ENCODE results near the gene SMPD3. TPM values are rescaled to one million over a fixed set of nuclear protein-coding genes. Genes with fewer than 3 reads are reported as not detected.

Gene SMPD3
- total and polyA plus RNA-seq, 2 of the 4 experiments (the other 2 are of a cell fraction), result not detected

- ATAC-seq (ENCODE audit: low read depth), result no peak
- WGBS, 2 experiments (ENCODE audit: extremely low coverage in 2 of 2, insufficient read length in 1 of 2), result 60% methylated on average over 11 of the region's 12 CpGs; no CpG with 5 or more reads in 1 of the 2 experiments
Measured at GRCh38 chr16:68368301-68368888, 79.9 kb downstream of the SMPD3 start.

More at GRCh38 chr16:68368301-68368888, 79.9 kb downstream of the SMPD3 start:
- Histone ChIP-seq H3K4me2 (ENCODE audit: low read depth, low read length) (no peak overlapping the region), H3K9me1 (ENCODE audit: insufficient read depth, low read length) (no peaks in the 10 kb centered on the region), H3K23ac (ENCODE audit: low read depth, low read length) (no peak overlapping the region), H2BK20ac (ENCODE audit: low read depth, low read length) (no peak overlapping the region), H2BK15ac (ENCODE audit: low read depth, low read length) (no peak overlapping the region), H3K4ac (ENCODE audit: low read depth, low read length) (no peak overlapping the region), H2AK5ac (ENCODE audit: low read depth, low read length) (no peak overlapping the region), H4K20me1 (ENCODE audit: insufficient read depth, low read length) (no peaks in the 10 kb centered on the region), H3K27me3 (ENCODE audit: control insufficient read depth, insufficient read depth, low read length) (peaks cover 16% of the 10 kb centered on the region), H3K9ac (ENCODE audit: low read depth, low read length) (no peak overlapping the region), H3K18ac (ENCODE audit: low read depth, low read length) (no peak overlapping the region), H3K56ac (ENCODE audit: extremely low read depth, insufficient read depth, low read length) (no peak overlapping the region), H3K36me3 (ENCODE audit: control insufficient read depth, insufficient read depth, low read length) (no peaks in the 10 kb centered on the region), H3K4me1 (ENCODE audit: control insufficient read depth, insufficient read depth, low read length) (no peaks in the 10 kb centered on the region), H4K5ac (ENCODE audit: low read depth, low read length) (no peak overlapping the region), H2AK9ac (replicated peaks; ENCODE audit: low read depth, low read length, poor library complexity) (no peak overlapping the region), H2BK5ac (ENCODE audit: low read depth, low read length, poor library complexity, severe bottlenecking) (no peak overlapping the region), H4K91ac (ENCODE audit: insufficient read depth, low read depth, low read length) (no peak overlapping the region), H3K4me3 (ENCODE audit: insufficient read depth, low read depth, low read length) (no peak overlapping the region), H2BK120ac (ENCODE audit: low read depth, low read length) (no peak overlapping the region), H4K8ac (ENCODE audit: low read depth in 2 of 2, low read length in 2 of 2) (no peak overlapping the region), H3K27ac (ENCODE audit: insufficient read depth, low read length) (no peak overlapping the region), H3K14ac (replicated peaks; ENCODE audit: low read depth, low read length) (no peak overlapping the region), H2AFZ (replicated peaks; ENCODE audit: low read length, poor library complexity) (no peak overlapping the region), H3K9me3 (ENCODE audit: control insufficient read depth, insufficient read depth, low read length) (no peaks in the 10 kb centered on the region), H3K79me1 (ENCODE audit: low read depth in 1 of 2, low read length in 2 of 2) (no peaks in the 10 kb centered on the region)
- ChIA-PET POLR2A (ENCODE audit: unreplicated experiment) (no interaction called here), CTCF (no interaction called here)
- intact Hi-C loops (cut with micrococcal nuclease) (no loop called here), in situ Hi-C loops (cut with MboI; ENCODE audit: low sequenced_read_pairs) (no loop called here), dilution Hi-C loops (cut with HindIII; ENCODE audit: low sequenced_read_pairs, unreplicated experiment) (no loop called here)
- no peak for TF ChIP-seq ELK1 (IDR thresholded peaks at IDR 0.05; ENCODE audit: borderline replicate concordance, low read depth, low read length)
- no peak for TF ChIP-seq FOS (IDR thresholded peaks at IDR 0.05; ENCODE audit: low read depth, low read length)
- no peak for TF ChIP-seq POLR2A (IDR thresholded peaks at IDR 0.05; ENCODE audit: low read depth, low read length)
- TF ChIP-seq USF2 (IDR thresholded peaks at IDR 0.05; ENCODE audit: low read depth, low read length), result no peak
- TF ChIP-seq CEBPB (IDR thresholded peaks at IDR 0.05; ENCODE audit: low read depth, low read length), result no peak
- TF ChIP-seq RCOR1 (IDR thresholded peaks at IDR 0.05; ENCODE audit: insufficient replicate concordance, low read length), result no peak
- no peak for TF ChIP-seq BHLHE40 (IDR thresholded peaks at IDR 0.05; ENCODE audit: low read depth, low read length)
- DNase-seq, result no peak
- BruUV-seq (replicated peaks), result no TSS peak

Data from IMR-90 (cell line).